NK-92 (cell line): ENCODE results near the gene PEX11B.

Experiments
- DNase-seq: peaks from one replicate; lab custom pipeline; 2025; ENCODE audit not compliant: unreplicated experiment; lab: John Stamatoyannopoulos, UW

Gene PEX11B

DNA sequence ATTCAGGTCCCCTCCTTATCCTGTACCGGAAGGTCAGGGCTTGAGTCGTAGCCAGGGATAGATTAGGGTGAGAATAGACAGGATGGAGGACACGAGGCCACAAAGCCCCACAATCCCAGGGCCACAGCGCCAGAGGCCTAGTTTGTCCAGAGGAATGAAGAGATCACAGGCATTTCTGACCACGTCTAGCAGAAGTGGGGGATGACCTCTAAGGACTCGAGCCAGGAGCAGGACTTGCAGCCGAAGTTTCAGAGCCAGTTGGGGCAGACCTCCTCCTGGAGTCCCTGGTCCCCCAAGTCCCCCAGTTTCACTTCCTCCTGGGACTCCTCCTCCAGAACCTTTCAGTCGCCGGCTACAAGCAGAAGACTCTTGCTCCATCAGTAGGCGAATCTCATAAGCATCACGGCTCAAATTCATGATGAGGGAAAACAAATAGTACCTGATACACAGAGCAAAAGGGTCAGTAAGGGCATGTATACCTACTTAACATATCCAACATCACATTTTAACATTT, 6.3 kb downstream of the PEX11B start:
- no peak for DNase-seq

DNA sequence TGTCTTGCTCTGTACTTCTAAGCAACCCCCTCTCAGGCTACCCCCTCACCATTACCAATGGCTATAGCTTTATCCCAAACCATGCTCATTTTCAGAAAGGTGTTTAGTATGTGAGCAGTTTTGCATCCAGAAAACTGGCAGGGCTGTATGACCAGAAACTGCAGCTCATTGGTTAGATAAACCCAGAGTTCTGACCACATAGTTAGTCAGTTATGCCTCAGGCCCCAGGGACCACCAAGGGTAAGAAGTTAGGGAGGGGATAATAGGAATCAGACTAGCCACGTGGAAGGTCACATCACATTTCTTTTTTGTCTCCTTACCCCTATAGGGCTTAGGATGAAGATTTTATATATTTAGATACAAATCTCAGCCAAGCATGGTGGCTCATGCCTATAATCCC, 9.9 kb downstream of the PEX11B start:
- no peak for DNase-seq

DNA sequence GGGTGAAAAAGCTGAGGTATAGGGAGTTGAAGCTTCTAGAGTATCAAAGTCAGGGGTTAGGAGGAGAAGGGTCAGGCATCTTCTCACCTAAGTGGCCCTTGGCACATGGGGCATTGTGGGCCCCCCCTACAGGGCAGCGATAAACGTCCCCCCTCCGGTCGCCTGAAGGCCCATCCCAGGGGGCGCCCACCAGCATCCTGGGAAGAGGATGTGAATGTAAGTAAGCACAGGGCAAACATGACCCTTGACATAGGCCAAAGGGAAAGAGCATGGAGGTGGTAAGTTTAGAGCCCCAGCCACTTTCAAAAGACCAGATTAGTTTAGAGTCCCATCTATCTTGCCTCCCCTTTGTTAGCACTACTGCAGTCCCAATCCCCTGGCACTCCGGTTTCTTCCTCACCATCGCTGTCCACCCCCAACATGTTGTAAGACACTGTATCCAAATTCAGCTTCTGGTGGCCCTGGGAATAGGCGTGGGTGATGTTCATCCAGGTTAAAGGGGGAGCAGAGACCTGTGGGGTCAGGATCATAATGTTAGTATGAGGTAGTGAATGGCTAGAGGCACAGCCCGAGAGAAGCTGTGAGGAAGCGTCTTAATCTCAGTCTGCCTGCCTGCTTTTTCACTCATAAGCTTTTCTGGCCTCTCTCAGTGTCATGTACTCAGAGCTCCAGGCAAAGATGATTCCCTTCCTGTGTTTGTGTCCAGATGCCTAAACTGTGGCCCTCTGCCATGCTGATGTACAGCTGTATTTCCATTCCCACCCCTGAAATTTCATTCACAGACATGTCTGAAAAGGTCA, 11.4 kb downstream of the PEX11B start:
- no peak for DNase-seq

DNA sequence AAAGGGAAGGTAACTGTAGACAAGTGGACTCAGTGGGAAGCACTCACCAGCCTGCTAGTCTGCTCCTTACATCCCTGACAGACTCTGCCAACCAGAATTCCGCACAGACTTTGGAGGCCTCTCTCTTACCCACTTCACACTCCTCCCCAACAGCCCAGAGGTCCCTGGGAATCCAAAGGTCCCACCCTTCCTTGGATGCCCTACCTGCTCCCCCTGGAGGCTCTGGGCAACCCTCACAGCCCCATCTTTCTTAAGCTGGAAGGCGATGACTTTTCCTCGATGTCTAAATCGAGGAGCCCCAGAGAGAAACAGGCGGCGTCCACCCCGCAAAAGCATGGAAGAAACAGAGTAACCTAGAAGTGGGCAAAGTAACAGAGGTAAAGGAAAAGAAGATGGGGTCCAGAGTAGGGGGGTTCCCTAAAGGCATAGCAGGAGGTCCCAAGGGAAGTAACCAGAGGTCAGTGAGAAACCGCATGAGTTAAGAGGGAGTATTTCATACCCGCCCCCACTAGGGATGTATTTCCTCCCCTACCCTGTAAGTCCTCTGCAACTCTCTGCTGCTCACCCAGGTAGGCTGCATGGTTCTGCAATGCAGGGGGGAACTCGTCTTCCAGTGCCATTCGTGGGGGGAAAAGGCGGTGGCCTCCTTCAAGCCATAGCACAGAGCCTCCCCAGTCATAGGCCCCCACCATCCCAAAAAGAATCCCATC, 17.1 kb downstream of the PEX11B start:
- DNase-seq = no peak

DNA sequence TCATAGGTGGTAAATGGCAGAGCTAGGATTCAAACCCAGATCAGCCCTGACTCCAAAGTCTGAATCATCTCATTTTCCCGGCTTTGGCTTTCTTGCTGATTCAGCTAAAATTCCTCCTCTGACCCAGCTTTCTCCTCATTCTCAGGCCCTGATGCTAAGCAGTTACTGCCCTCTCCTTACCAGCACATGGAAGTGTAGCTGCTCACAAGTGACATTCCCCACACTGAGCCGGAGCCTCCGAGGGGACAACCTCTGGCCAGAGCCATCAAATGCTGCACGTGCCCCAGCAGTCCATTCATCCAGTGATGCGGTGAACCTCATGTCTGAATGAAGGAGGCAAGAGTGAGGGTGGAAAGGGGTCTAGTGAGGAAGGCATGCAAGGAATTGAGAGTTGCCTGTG, 19.8 kb downstream of the PEX11B start:
- no peak for DNase-seq

DNA sequence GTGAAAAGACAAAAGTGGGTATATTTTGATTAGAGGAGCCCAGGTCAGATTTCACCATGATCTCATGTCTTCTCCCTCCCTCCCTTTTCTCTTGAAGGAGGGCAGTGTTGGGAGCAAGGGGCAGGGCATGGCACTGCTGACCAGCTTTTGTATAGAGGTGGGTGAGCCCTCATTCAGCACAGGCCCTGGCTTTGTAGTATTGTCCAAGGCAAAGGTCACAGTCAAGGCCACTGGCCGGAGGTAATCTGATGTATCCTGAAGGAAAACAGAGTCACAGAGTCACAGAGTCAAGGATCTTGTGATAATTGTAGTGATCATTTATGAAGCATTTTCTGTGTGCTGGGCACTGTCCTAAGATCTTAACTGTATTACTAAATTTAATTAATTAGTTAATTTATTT, 20.5 kb downstream of the PEX11B start:
- DNase-seq = no peak

- DNase-seq = no peak
These were observed 23.0 kb downstream of the PEX11B start for GRCh38 chr1:145895471-145895870.

DNA sequence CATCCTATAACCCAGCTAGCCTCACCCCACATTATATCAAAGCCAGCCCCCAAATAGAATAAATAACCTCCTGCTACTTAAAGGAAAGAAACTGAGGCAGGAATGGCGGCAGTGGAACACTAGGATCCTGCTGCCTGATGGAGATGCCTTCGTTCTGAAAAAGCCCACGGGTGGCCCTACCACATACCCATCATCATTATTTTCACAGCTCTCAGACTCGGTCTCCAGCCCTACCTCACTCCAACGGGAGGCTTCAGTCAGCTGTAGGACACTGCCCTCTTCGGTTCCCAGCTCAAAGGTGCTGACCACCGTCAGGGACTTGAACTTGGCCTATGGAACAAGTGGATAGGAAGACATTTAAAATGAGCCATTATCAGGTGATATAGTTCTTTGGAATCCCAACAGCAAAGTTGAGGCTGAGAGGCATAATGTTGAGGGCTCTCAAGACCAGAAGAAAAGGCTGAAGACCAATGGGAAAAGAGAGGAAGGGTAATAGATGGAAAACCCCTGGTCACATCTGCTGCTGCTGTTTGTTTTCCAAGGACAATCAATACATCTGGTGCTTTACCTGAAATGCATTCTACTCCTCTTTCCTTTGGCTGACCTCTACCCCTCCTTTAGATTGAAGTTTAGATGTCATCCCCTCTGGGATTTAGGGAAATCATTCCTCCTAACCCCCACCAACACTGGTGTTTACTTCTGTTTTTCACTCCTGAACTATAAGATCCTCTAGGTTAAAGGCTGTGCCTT, 25.0 kb downstream of the PEX11B start:
- DNase-seq = no peak

DNA sequence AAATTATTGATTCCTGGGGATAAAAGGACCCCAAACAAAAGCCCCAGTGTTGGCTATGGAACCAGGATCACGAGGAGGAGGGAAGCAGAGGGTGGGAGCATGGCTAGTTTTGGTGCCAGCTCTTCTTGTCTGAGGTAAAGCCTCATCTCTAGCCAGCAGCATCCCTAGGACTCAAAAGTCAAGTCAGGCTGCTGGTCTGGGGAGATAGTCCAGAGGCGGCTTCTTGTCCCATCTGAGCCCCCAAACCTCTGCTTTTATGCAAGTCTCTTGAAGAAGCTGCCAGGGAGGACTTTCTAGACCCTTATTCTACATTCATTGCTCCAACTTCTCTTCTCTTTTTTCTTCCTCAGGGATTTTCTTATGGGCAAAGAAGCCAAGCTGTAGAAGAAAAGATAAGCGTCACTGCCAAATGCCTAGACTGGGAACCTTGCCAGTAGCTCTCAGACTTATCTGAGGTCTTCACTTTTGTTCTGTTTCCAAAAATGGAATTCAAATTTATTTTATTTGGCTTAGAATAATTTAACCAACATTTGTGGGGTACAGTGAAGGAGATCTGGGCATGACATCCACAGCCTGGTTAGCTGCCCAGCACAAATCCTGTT, 25.9 kb downstream of the PEX11B start:
- DNase-seq = no peak

- DNase-seq = no peak
These were observed 26.7 kb downstream of the PEX11B start for GRCh38 chr1:145891587-145892485.

DNA sequence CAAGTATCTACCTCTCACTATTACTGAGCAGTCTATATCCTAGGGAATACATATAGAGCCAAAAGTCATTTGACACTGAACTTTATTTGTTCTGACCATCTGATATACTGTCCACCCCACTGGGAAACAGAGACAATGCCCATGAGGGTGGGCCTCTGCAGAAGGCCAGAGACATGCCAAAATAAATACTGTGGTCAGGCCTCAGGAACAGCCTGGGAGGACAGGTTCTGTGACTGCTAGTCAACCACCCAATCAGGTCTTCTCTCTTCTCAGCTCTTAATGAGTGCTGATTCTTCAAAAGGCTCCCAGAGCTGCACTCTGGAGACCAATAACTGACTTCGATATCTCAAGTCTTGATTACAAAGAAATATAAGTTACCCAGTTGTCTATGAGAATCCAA, 27.4 kb downstream of the PEX11B start:
- DNase-seq = no peak

DNA sequence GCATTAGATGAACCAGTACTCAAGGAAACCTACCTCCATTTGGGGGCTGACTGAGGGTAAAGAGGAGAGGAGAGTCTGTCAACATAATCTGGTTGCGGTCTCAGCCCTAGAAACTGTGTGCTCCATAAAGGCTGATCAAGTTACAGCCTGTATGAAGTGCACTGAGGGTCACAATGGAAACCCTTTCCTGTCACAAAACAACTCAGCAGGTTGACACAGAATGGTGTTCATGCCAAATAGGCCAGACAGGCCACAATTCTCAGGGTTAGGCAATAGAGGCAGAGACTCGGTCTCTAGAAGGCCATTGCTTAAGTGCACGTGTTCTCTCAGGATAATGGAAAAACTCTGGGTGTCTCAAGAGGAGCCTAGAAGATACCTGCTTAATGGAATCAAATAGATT, 28.8 kb downstream of the PEX11B start:
- DNase-seq = no peak

DNA sequence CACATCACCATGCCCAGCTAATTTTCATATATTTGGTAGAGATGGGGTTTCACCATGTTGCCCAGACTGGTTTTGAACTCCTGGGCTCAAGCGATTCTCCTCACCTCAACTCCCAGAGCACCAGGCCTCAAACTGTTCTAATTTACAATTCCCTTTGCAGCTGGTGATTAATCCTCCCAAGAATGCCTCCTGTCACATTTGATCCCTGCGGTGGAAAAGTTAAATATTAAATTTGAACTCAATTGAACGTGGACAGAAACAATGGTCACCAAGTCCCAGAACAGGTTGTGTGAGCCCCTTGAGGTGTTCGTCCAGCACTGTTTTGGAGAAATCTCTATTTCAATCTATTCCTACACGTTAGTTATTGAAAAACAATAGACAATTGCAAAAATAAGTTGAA, 30.9 kb downstream of the PEX11B start:
- no peak for DNase-seq

- DNase-seq = no peak
These were observed 31.7 kb downstream of the PEX11B start for GRCh38 chr1:145886816-145887215.

DNA sequence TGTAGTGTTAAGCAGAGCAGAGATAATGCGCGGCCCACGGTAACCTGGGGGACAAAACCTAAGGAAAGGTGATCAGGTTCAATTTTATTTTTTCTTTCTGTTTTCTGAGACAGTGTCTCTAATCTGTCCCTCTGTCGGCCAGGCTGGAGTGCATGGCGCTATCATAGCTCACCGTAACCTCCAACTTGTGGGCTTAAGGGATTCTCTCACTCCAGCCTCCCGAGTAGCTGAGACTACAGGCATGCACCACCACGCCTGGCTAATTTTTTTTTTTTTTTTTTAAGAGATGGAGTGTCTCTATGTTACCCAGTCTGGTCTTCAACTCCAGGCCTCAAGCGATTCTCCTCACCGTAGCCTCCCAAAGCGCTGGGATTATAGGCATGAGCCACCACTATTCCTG, 32.1 kb downstream of the PEX11B start:
- DNase-seq = no peak

GRCh38 chr1:145885738-145886287, 32.7 kb downstream of the PEX11B start, which contains the start of gene ANKRD35:
ANKRD35 (minus strand) TSS chr1:145885866; CDS start chr1:145885758, 108 bp downstream.
- peak; percentile 26 for DNase-seq

GRCh38 chr1:145884675-145885074, 33.8 kb downstream of the PEX11B start:
- DNase-seq = no peak

GRCh38 chr1:145879775-145880174, 38.7 kb downstream of the PEX11B start:
- DNase-seq = no peak

DNA sequence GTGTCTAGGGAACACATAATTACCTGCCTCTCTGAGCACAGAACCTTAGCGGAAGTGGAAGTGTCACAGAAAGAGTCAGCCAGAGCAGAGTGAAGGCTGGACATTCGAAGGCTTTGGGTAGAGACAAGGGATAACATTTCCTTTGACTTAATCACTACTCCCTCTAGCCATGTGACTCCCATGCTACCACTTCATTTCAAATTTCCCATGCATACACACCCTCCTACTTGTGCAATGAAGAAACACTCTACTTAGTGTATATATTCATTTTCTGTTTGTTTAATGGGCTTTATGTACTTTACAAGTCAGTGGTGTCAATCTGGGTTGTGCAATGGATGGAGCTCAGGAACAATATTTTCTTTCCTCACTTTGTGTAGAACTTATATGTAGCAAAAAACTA, 39.8 kb downstream of the PEX11B start:
- DNase-seq = no peak
